Caco-2 (cell line): ENCODE measurements around the gene IRF1. TPM values are rescaled to one million over a fixed set of nuclear protein-coding genes. Genes with fewer than 3 reads are reported as not detected.

Experiments
- BruUV-seq: library from RNA; stranded (reverse); fragments of 400-500 nt; replicated peaks from 2 replicates; lab custom pipeline; 2021; lab: Mats Ljungman, UMichigan
- CTCF ChIA-PET: fragments of 300-600 bp; sonication (Branson Sonifier 250); formaldehyde crosslinking; loops from one replicate; lab custom pipeline; 2022; ENCODE audit warnings: antibody characterized with exemption; lab: Charles Lee
- POLR2A ChIA-PET: fragments of 300-600 bp; sonication (Branson Sonifier 250); formaldehyde crosslinking; loops from one replicate; lab custom pipeline; 2022; ENCODE audit warnings: antibody characterized with exemption; lab: Charles Lee
- DNase-seq, 2 experiments: peaks; one replicate each; pipeline versions ENCODE4 v3.0.0 to v3.0.0-alpha.2; 2020 to 2022
- H3K27me3 ChIP-seq: replicated peaks from 2 replicates; pipeline ENCODE4 v1.6.0; 2011; ENCODE audit warnings: low read length; ENCODE audit not compliant: control insufficient read depth, insufficient read depth
- H3K36me3 ChIP-seq: 2 replicates; pipeline ENCODE4 v1.5.1; 2011; ENCODE audit warnings: low read length; ENCODE audit not compliant: control insufficient read depth, insufficient read depth
- H3K4me1 ChIP-seq: fragments of 250-450 bp; sonication (Bioruptor Pico); 2 replicates; pipeline ENCODE4 v1.5.1; 2020; ENCODE audit warnings: mild to moderate bottlenecking
- H3K4me3 ChIP-seq: 2 replicates; pipeline ENCODE4 v1.5.1; 2011; ENCODE audit warnings: low read depth, mild to moderate bottlenecking, control low read depth, low read length
- H3K9me3 ChIP-seq: fragments of 250-450 bp; sonication (Bioruptor Pico); 2 replicates; pipeline ENCODE4 v1.5.1; 2020; ENCODE audit warnings: mild to moderate bottlenecking, moderate library complexity
- H3K27ac Mint-ChIP-seq: one replicate; pipeline ENCODE4 v1.8.0; 2022; ENCODE audit warnings: mixed read lengths; ENCODE audit not compliant: unreplicated experiment
- H3K27me3 Mint-ChIP-seq: one replicate; pipeline ENCODE4 v1.8.0; 2022; ENCODE audit warnings: mixed read lengths; ENCODE audit not compliant: insufficient read depth, unreplicated experiment
- H3K36me3 Mint-ChIP-seq: one replicate; pipeline ENCODE4 v1.8.0; 2022; ENCODE audit warnings: mild to moderate bottlenecking, mixed read lengths; ENCODE audit not compliant: insufficient read depth, unreplicated experiment
- H3K4me1 Mint-ChIP-seq: one replicate; pipeline ENCODE4 v1.8.0; 2022; ENCODE audit warnings: low read depth, mixed read lengths; ENCODE audit not compliant: unreplicated experiment
- H3K4me3 Mint-ChIP-seq: one replicate; pipeline ENCODE4 v1.8.0; 2022; ENCODE audit warnings: mild to moderate bottlenecking, moderate library complexity, mixed read lengths; ENCODE audit not compliant: unreplicated experiment
- H3K9me3 Mint-ChIP-seq: one replicate; pipeline ENCODE4 v1.8.0; 2022; ENCODE audit warnings: mixed read lengths; ENCODE audit not compliant: unreplicated experiment
- intact Hi-C: fragments of 100-400 bp; cut with micrococcal nuclease; formaldehyde crosslinking; loops from one replicate; pipeline ENCODE4 v1.10.0; 2022; ENCODE audit not compliant: unreplicated experiment
- total RNA-seq: library from RNA; stranded (reverse); gene quantifications from 2 replicates; pipeline ENCODE4 v1.2.3, GENCODE V29; 2022
- TF ChIP-seq, protein P1 (sequence below), 2 experiments: fragments of 200-600 bp in 1 of 2; IDR thresholded peaks; 1 replicate in 1 of 2; 2 replicates in 1 of 2; pipeline versions ENCODE4 v1.5.1 to v1.8.0; 2011 to 2022; ENCODE audit warnings: antibody characterized with exemption in 1 of 2, control low read depth in 1 of 2, inconsistent platforms in 1 of 2, low read depth in 1 of 2, low read length in 1 of 2, mild to moderate bottlenecking in 1 of 2, moderate library complexity in 1 of 2; ENCODE audit not compliant: insufficient read depth in 1 of 2, severe bottlenecking in 1 of 2, unreplicated experiment in 1 of 2

IRF1 gene
- total RNA-seq, 1 experiment from 2014 or later: 16.8 TPM

DNA sequence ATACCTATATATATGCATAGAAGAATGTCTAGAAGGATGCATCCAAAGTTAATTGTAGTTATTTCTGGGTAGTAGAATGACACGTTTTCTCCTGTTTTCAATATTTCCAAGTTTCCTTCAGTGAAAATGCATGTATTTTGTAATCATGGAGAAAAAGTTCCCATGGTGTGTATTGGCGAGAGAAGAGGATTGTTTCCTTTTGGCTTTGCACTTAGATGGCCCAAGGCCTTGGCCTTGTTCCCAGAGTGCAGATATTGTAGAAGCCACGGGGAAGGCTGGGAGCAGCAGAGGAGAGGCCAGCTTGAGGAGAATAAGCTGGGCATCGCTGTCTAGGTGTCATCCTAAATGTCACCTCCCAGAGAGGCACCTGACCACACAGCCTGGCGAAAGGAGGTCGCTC lies 44.0 kb downstream of the IRF1 start:
- no peak for DNase-seq
- Mint-ChIP-seq H3K4me3 (no peak overlapping the region), H3K4me1 (peaks cover 28% of the 10 kb centered on the region), H3K36me3 (peaks cover 8% of the 10 kb centered on the region), H3K27me3 (no peaks in the 10 kb centered on the region), H3K9me3 (peaks cover 8% of the 10 kb centered on the region), H3K27ac (no peak overlapping the region)
- CTCF ChIA-PET: no interaction called here
- BruUV-seq: no TSS peak
- intact Hi-C loops: no loop called here
- no peaks in the 10 kb centered on the region for H3K9me3 ChIP-seq
- no peaks in the 10 kb centered on the region for H3K27me3 ChIP-seq
- peaks cover 39% of the 10 kb centered on the region for H3K4me1 ChIP-seq
- POLR2A ChIA-PET: no interaction called here
- H3K4me3 ChIP-seq: no peak overlapping the region
- no peaks in the 10 kb centered on the region for H3K36me3 ChIP-seq
- TF ChIP-seq, protein P1, sequence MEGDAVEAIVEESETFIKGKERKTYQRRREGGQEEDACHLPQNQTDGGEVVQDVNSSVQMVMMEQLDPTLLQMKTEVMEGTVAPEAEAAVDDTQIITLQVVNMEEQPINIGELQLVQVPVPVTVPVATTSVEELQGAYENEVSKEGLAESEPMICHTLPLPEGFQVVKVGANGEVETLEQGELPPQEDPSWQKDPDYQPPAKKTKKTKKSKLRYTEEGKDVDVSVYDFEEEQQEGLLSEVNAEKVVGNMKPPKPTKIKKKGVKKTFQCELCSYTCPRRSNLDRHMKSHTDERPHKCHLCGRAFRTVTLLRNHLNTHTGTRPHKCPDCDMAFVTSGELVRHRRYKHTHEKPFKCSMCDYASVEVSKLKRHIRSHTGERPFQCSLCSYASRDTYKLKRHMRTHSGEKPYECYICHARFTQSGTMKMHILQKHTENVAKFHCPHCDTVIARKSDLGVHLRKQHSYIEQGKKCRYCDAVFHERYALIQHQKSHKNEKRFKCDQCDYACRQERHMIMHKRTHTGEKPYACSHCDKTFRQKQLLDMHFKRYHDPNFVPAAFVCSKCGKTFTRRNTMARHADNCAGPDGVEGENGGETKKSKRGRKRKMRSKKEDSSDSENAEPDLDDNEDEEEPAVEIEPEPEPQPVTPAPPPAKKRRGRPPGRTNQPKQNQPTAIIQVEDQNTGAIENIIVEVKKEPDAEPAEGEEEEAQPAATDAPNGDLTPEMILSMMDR (IDR thresholded peaks at IDR 0.05; ENCODE audit: insufficient read depth in 1 of 2, low read depth in 1 of 2, low read length in 1 of 2, severe bottlenecking in 1 of 2, unreplicated experiment in 1 of 2): no peak

DNA sequence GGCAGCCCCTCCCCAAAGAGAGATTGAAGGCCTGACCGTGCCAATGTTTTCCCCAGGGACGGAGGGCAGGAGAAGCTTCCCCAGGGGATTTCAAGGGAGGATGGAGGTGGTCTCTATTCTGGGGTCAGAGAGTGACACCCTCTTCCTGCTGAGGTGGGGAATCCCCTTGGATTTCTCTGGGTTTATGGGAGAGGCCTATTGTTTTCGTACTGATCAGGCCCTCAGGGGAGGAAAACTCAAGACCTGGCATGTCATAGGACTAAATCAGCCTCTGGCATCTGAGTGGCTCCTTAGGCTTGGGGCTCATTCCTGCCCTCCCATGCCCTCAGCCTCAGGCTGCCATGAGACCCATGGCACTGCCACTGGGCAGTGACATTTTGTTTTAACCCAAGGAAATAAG lies 44.6 kb downstream of the IRF1 start:
- no TSS peak for BruUV-seq
- H3K36me3 ChIP-seq: no peaks in the 10 kb centered on the region
- Mint-ChIP-seq H3K4me1 (peaks cover 24% of the 10 kb centered on the region), H3K4me3 (no peak overlapping the region), H3K27me3 (no peaks in the 10 kb centered on the region), H3K27ac (peak overlapping the region; percentile 85), H3K36me3 (peaks cover 8% of the 10 kb centered on the region), H3K9me3 (peaks cover 8% of the 10 kb centered on the region)
- peaks cover 38% of the 10 kb centered on the region for H3K4me1 ChIP-seq
- TF ChIP-seq, protein P1 (IDR thresholded peaks at IDR 0.05; ENCODE audit: insufficient read depth in 1 of 2, low read depth in 1 of 2, low read length in 1 of 2, severe bottlenecking in 1 of 2, unreplicated experiment in 1 of 2): no peak
- CTCF ChIA-PET: interaction anchor here (1.0 kb wide), 1 partner anchor 24 kb away, joined by 5 read pairs; no protein-coding TSS in a partner anchor
- POLR2A ChIA-PET: no interaction called here
- intact Hi-C loops: loop anchor here (2.0 kb wide), 1 partner anchor 25 kb away; no protein-coding TSS in a partner anchor
- no peak for DNase-seq
- H3K27me3 ChIP-seq: no peaks in the 10 kb centered on the region
- H3K9me3 ChIP-seq: no peaks in the 10 kb centered on the region
- H3K4me3 ChIP-seq: no peak overlapping the region

DNA sequence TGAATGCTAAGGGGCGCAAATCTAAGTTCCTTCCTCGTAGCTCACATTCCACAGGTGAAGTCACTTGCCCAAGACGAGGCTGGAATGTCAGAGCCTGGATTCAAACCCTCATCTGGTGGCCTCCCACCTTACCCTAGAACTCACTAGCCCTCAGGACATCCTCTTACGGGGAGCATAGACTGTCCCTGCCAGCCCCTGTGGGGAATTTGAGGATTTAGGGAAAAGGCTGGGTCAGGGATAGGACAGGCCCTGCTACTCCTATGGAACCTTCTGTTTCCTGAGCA lies 45.0 kb downstream of the IRF1 start:
- no peaks in the 10 kb centered on the region for H3K27me3 ChIP-seq
- no peaks in the 10 kb centered on the region for H3K36me3 ChIP-seq
- DNase-seq: peak; percentile 52 to 74
- BruUV-seq: no TSS peak
- CTCF ChIA-PET: interaction anchor here (0.7 to 1.0 kb wide), 2 partner anchors 18 to 24 kb away, joined by 3 to 5 read pairs; no protein-coding TSS in a partner anchor
- peaks cover 22% of the 10 kb centered on the region for H3K4me1 Mint-ChIP-seq
- POLR2A ChIA-PET: interaction anchor here (0.6 kb wide), 1 partner anchor 12 kb away, joined by 3 read pairs; no protein-coding TSS in a partner anchor
- H3K4me3 Mint-ChIP-seq: peak overlapping the region; percentile 23
- peak overlapping the region; percentile 85 for H3K27ac Mint-ChIP-seq
- H3K27me3 Mint-ChIP-seq: no peaks in the 10 kb centered on the region
- H3K9me3 ChIP-seq: no peaks in the 10 kb centered on the region
- TF ChIP-seq, protein P1 (IDR thresholded peaks at IDR 0.05; ENCODE audit: insufficient read depth in 1 of 2, low read depth in 1 of 2, low read length in 1 of 2, severe bottlenecking in 1 of 2, unreplicated experiment in 1 of 2): no peak
- intact Hi-C loops: loop anchor here (2.0 kb wide), 1 partner anchor 25 kb away; no protein-coding TSS in a partner anchor
- H3K4me1 ChIP-seq: peaks cover 34% of the 10 kb centered on the region
- peaks cover 8% of the 10 kb centered on the region for H3K36me3 Mint-ChIP-seq
- H3K4me3 ChIP-seq: no peak overlapping the region
- H3K9me3 Mint-ChIP-seq: peaks cover 8% of the 10 kb centered on the region
